B cell (primary cell): ENCODE measurements around the gene PRKCA. TPM values are rescaled to one million over a fixed set of nuclear protein-coding genes. Genes with fewer than 3 reads are reported as not detected.

Source experiments
- ATAC-seq: fragments of 200-7000 bp; cut with Tn5 transposase; one replicate; pipeline ENCODE4 v1.10.0; 2021; ENCODE audit warnings: low read depth, mild to moderate bottlenecking, moderate number of reproducible peaks, moderate library complexity
- CTCF ChIA-PET: fragments of 350-600 bp; sonication (Branson Sonifier 250); formaldehyde crosslinking; loops from one replicate; lab custom pipeline; 2021; ENCODE audit warnings: antibody characterized with exemption, inconsistent platforms; lab: Charles Lee
- POLR2A ChIA-PET: fragments of 350-600 bp; sonication (Branson Sonifier 250); formaldehyde crosslinking; loops from one replicate; lab custom pipeline; 2021; ENCODE audit warnings: antibody characterized with exemption; lab: Charles Lee
- DNase-seq: peaks from one replicate; pipeline ENCODE4 v3.0.0; 2013
- H2AFZ ChIP-seq: 2 replicates; pipeline ENCODE4 v1.6.1; 2012; ENCODE audit warnings: mild to moderate bottlenecking, low read depth, low read length; ENCODE audit not compliant: insufficient read depth, poor library complexity, severe bottlenecking
- H3K27ac ChIP-seq, 2 donors: 1 replicate in 1 of 2; 2 replicates in 1 of 2; pipeline ENCODE4 v1.5.1; 2012 to 2013; ENCODE audit warnings: low read length in 2 of 2, mild to moderate bottlenecking in 2 of 2, moderate library complexity in 1 of 2
- H3K27me3 ChIP-seq, 4 experiments: fragments of 200-600 bp in 1 of 4; sonication (generic) in 1 of 4; replicated peaks in 1 of 4; 1 replicate in 2 of 4; 2 replicates in 2 of 4; pipeline versions ENCODE4 v1.6.1 to v1.7.0; 2013 to 2016; ENCODE audit warnings: low read length in 3 of 4, mild to moderate bottlenecking in 2 of 4, mixed read lengths in 1 of 4, moderate library complexity in 1 of 4; ENCODE audit not compliant: insufficient read depth in 4 of 4, control insufficient read depth in 3 of 4; ENCODE audit errors: control extremely low read depth in 1 of 4
- H3K36me3 ChIP-seq, 2 experiments: replicated peaks in 1 of 2; 1 replicate in 1 of 2; 2 replicates in 1 of 2; pipeline versions ENCODE4 v1.6.1 to v1.7.1; 2013; ENCODE audit warnings: low read length in 1 of 2; ENCODE audit not compliant: insufficient read depth in 2 of 2, control insufficient read depth in 1 of 2; ENCODE audit errors: control extremely low read depth in 1 of 2, extremely low read depth in 1 of 2
- H3K4me1 ChIP-seq, 2 donors: fragments of 200-600 bp in 1 of 2; sonication (generic) in 1 of 2; 1 replicate in 1 of 2; 2 replicates in 1 of 2; pipeline versions ENCODE4 v1.5.1 to v1.6.1; 2013 to 2017; ENCODE audit warnings: low read length in 2 of 2; ENCODE audit not compliant: control insufficient read depth in 2 of 2, insufficient read depth in 2 of 2
- H3K4me2 ChIP-seq: replicated peaks from 2 replicates; pipeline ENCODE3; 2012; ENCODE audit warnings: mild to moderate bottlenecking, low read depth, low read length; ENCODE audit not compliant: poor library complexity, severe bottlenecking
- H3K4me3 ChIP-seq, 5 experiments: fragments of 200-600 bp in 1 of 5; sonication (generic) in 1 of 5; 1 replicate in 3 of 5; 2 replicates in 2 of 5; pipeline versions ENCODE4 v1.5.1 to v1.7.0; 2011 to 2016; ENCODE audit warnings: low read length in 4 of 5, mild to moderate bottlenecking in 4 of 5, low read depth in 2 of 5, control low read depth in 1 of 5, moderate library complexity in 1 of 5; ENCODE audit not compliant: insufficient read depth in 1 of 5; ENCODE audit errors: control extremely low read depth in 1 of 5, extremely low read depth in 1 of 5
- H3K79me2 ChIP-seq: fragments of 200-600 bp; sonication (generic); one replicate; pipeline ENCODE4 v1.6.0; 2016; ENCODE audit warnings: low read length; ENCODE audit not compliant: control insufficient read depth, insufficient read depth
- H3K9ac ChIP-seq: fragments of 200-600 bp; sonication (generic); 2 replicates; pipeline ENCODE4 v1.6.1; 2017; ENCODE audit warnings: mild to moderate bottlenecking, low read length, moderate library complexity
- H3K9me3 ChIP-seq, 3 donors: one replicate each; pipeline versions ENCODE4 v1.6.1 to v1.7.1; 2013; ENCODE audit warnings: low read length in 2 of 3; ENCODE audit not compliant: control insufficient read depth in 2 of 3, insufficient read depth in 1 of 3; ENCODE audit errors: control extremely low read depth in 1 of 3
- H4K20me1 ChIP-seq: 2 replicates; pipeline ENCODE4 v1.6.0; 2012; ENCODE audit warnings: mild to moderate bottlenecking, low read length; ENCODE audit not compliant: insufficient read depth, control insufficient read depth, poor library complexity, severe bottlenecking
- H3K27ac Mint-ChIP-seq: one replicate; pipeline ENCODE4 v1.8.0; 2021; ENCODE audit warnings: mixed read lengths
- H3K27me3 Mint-ChIP-seq: one replicate; pipeline ENCODE4 v1.8.0; 2021; ENCODE audit warnings: mixed read lengths
- H3K4me1 Mint-ChIP-seq: one replicate; pipeline ENCODE4 v1.8.0; 2021; ENCODE audit warnings: mixed read lengths
- H3K4me3 Mint-ChIP-seq: one replicate; pipeline ENCODE4 v1.8.0; 2021; ENCODE audit warnings: mixed read lengths
- H3K9me3 Mint-ChIP-seq: one replicate; pipeline ENCODE4 v1.8.0; 2022; ENCODE audit warnings: mixed read lengths; ENCODE audit not compliant: insufficient read depth
- EZH2 ChIP-seq: IDR thresholded peaks from 2 replicates; pipeline ENCODE4 v1.6.1; 2012; ENCODE audit warnings: borderline replicate concordance, low read depth, mild to moderate bottlenecking, moderate library complexity, low read length; ENCODE audit not compliant: insufficient read depth, poor library complexity, severe bottlenecking
- WGBS: methylation state at CpG from one replicate; pipeline ENCODE4 v1.1.5; 2013; ENCODE audit warnings: missing lambda C conversion rate; ENCODE audit not compliant: insufficient coverage; 5-methylcytosine and 5-hydroxymethylcytosine counted together
- intact Hi-C: fragments of 100-400 bp; cut with micrococcal nuclease; formaldehyde crosslinking; loops from one replicate; pipeline ENCODE4 v1.10.0; 2022
- polyA plus RNA-seq: library from polyadenylated mRNA; depleted of rRNA; stranded (reverse); fragments of >200 nt; gene quantifications from 2 replicates; pipeline ENCODE4 v1.2.3, GENCODE V29; 2012
- total RNA-seq, 2 donors: library from RNA; stranded (reverse); fragments of 120-200 nt in 1 of 2; gene quantifications; 1 replicate in 1 of 2; 2 replicates in 1 of 2; pipeline versions ENCODE4 v1.2.3 to v1.2.4, GENCODE V29; 2013 to 2022
- TF ChIP-seq, protein P1 (sequence below): fragments of 200-600 bp; IDR thresholded peaks from one replicate; pipeline ENCODE4 v1.8.0; 2022; ENCODE audit warnings: antibody characterized with exemption, mild to moderate bottlenecking

The PRKCA gene
- total and polyA plus RNA-seq, 2 donors (not counting 1 experiment from before 2014, with no cell fraction given): 0.33 to 7.7 TPM

DNA sequence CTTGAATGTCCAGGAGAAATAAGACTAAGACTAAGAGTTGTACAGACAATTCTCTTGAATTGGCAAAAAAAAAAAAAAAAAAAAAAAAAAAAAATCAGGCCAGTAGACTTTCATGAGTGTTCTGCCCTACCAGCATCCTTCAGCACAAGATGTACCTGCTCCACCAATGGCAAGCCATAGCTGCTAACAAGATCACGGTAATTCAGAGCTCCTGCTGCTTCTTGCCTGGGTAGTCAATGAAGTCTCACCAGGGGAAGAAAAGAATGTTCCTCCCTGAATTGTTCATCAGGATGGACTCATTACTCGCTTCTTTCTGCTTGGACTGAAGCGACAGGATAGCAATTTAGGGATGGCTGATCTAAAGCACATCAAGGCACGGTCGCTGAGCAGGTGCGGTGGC, 42.1 kb upstream of the PRKCA start:
- Histone ChIP-seq H3K9ac (no peak overlapping the region), H3K27me3 (no peaks in the 10 kb centered on the region), H3K9me3 (no peaks in the 10 kb centered on the region), H4K20me1 (no peaks in the 10 kb centered on the region), H3K27ac (no peak overlapping the region), H3K4me1 (no peaks in the 10 kb centered on the region), H3K4me2 (no peak overlapping the region), H3K36me3 (no peaks in the 10 kb centered on the region), H2AFZ (no peak overlapping the region), H3K79me2 (no peaks in the 10 kb centered on the region), H3K4me3 (no peak overlapping the region)
- DNase-seq: no peak
- Mint-ChIP-seq H3K4me1 (no peaks in the 10 kb centered on the region), H3K27me3 (peaks cover 15% of the 10 kb centered on the region), H3K9me3 (peaks cover 2% of the 10 kb centered on the region), H3K4me3 (no peak overlapping the region), H3K27ac (no peak overlapping the region)
- intact Hi-C loops: no loop called here
- ChIA-PET POLR2A (no interaction called here), CTCF (interaction anchor here (0.6 to 0.7 kb wide), 2 partner anchors 59 to 97 kb away, joined by 3 to 4 read pairs; no protein-coding TSS in a partner anchor)
- ATAC-seq: no peak
- TF ChIP-seq EZH2: no peak
- TF ChIP-seq, protein P1, sequence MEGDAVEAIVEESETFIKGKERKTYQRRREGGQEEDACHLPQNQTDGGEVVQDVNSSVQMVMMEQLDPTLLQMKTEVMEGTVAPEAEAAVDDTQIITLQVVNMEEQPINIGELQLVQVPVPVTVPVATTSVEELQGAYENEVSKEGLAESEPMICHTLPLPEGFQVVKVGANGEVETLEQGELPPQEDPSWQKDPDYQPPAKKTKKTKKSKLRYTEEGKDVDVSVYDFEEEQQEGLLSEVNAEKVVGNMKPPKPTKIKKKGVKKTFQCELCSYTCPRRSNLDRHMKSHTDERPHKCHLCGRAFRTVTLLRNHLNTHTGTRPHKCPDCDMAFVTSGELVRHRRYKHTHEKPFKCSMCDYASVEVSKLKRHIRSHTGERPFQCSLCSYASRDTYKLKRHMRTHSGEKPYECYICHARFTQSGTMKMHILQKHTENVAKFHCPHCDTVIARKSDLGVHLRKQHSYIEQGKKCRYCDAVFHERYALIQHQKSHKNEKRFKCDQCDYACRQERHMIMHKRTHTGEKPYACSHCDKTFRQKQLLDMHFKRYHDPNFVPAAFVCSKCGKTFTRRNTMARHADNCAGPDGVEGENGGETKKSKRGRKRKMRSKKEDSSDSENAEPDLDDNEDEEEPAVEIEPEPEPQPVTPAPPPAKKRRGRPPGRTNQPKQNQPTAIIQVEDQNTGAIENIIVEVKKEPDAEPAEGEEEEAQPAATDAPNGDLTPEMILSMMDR: no peak
- WGBS: 85% methylated on average over 5 of the region's 6 CpGs

DNA sequence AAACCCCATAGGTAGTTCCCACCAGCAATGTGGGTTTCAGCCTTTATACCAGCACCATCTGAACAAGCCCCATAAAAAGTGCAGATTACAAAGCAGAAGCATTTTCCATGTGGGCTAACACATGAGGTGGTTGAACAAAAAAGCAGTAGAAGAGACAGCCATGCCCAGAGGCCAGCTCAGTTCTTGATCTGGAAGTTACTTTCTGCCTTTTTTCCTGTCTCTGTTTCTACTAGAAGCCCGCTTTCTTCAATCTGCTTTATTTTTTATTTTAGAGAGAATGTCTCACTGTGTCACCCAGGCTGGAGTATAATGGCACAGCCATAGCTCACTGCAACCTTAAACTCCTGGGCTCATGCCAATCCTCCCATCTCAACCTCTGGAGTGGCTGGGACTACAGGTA, 41.7 kb upstream of the PRKCA start:
- Mint-ChIP-seq H3K4me3 (no peak overlapping the region), H3K4me1 (no peaks in the 10 kb centered on the region), H3K9me3 (peaks cover 2% of the 10 kb centered on the region), H3K27me3 (peaks cover 15% of the 10 kb centered on the region), H3K27ac (no peak overlapping the region)
- no peak overlapping the region for H2AFZ ChIP-seq
- no peaks in the 10 kb centered on the region for H3K4me1 ChIP-seq
- no peaks in the 10 kb centered on the region for H4K20me1 ChIP-seq
- no peak overlapping the region for H3K4me2 ChIP-seq
- H3K4me3 ChIP-seq: no peak overlapping the region
- H3K9ac ChIP-seq: no peak overlapping the region
- WGBS: no CpG with 5 or more reads among the region's 1 CpG
- no peaks in the 10 kb centered on the region for H3K79me2 ChIP-seq
- ATAC-seq: no peak
- CTCF ChIA-PET: interaction anchor here (0.6 to 0.7 kb wide), 2 partner anchors 60 to 97 kb away, joined by 3 to 4 read pairs; no protein-coding TSS in a partner anchor
- POLR2A ChIA-PET: no interaction called here
- DNase-seq: no peak
- TF ChIP-seq EZH2: no peak
- TF ChIP-seq, protein P1: no peak
- intact Hi-C loops: no loop called here
- no peak overlapping the region for H3K27ac ChIP-seq
- H3K27me3 ChIP-seq: no peaks in the 10 kb centered on the region
- no peaks in the 10 kb centered on the region for H3K9me3 ChIP-seq
- H3K36me3 ChIP-seq: no peaks in the 10 kb centered on the region
